T-cell (primary cell): ENCODE data around the gene FIBCD1. TPM values are rescaled to one million over a fixed set of nuclear protein-coding genes. Genes with fewer than 3 reads are reported as not detected.

ENCODE experiments used
- ATAC-seq, 4 experiments: fragments of 200-7000 bp in 3 of 4; fragments of 150-1000 bp in 1 of 4; cut with Tn5 transposase; replicated peaks in 1 of 4; 1 replicate in 3 of 4; 2 replicates in 1 of 4; pipeline ENCODE4 v1.10.0; 2021; ENCODE audit warnings: moderate library complexity in 3 of 4, mild to moderate bottlenecking in 2 of 4, moderate number of reproducible peaks in 1 of 4
- CTCF ChIA-PET, 2 donors: fragments of 300-600 bp; sonication (Branson Sonifier 250); formaldehyde crosslinking; loops; one replicate each; lab custom pipeline; 2022; ENCODE audit warnings: antibody characterized with exemption in 2 of 2; lab: Charles Lee
- POLR2A ChIA-PET, 2 donors: fragments of 300-600 bp; sonication (Branson Sonifier 250); formaldehyde crosslinking; loops; one replicate each; lab custom pipeline; 2022; ENCODE audit warnings: antibody characterized with exemption in 2 of 2; lab: Charles Lee
- DNase-seq, 35 experiments: peaks; one replicate each; pipeline versions ENCODE4 v3.0.0 to v3.0.0-alpha.2; 2013 to 2023
- H3K27ac ChIP-seq: one replicate; pipeline ENCODE4 v1.5.1; 2013; ENCODE audit warnings: low read length
- H3K27me3 ChIP-seq, 2 experiments: replicated peaks in 1 of 2; 1 replicate in 1 of 2; 2 replicates in 1 of 2; pipeline versions ENCODE4 v1.6.1 to v1.7.0; 2013; ENCODE audit warnings: low read length in 1 of 2, mixed read lengths in 1 of 2; ENCODE audit not compliant: control insufficient read depth in 2 of 2, insufficient read depth in 2 of 2; ENCODE audit errors: extremely low read depth in 1 of 2
- H3K36me3 ChIP-seq, 2 donors: 1 replicate in 1 of 2; 2 replicates in 1 of 2; pipeline versions ENCODE4 v1.6.1 to v1.7.0; 2013; ENCODE audit warnings: low read length in 1 of 2; ENCODE audit not compliant: control insufficient read depth in 2 of 2, insufficient read depth in 1 of 2; ENCODE audit errors: extremely low read depth in 1 of 2
- H3K4me1 ChIP-seq, 2 experiments: 1 replicate in 1 of 2; 2 replicates in 1 of 2; pipeline versions ENCODE4 v1.6.1 to v1.7.0; 2013; ENCODE audit warnings: low read length in 2 of 2, mixed read lengths in 1 of 2; ENCODE audit not compliant: insufficient read depth in 2 of 2, control insufficient read depth in 1 of 2; ENCODE audit errors: extremely low read depth in 1 of 2
- H3K4me3 ChIP-seq, 2 donors: 1 replicate in 1 of 2; 2 replicates in 1 of 2; pipeline versions ENCODE4 v1.5.1 to v1.7.0; 2013; ENCODE audit warnings: mild to moderate bottlenecking in 2 of 2, low read length in 1 of 2, moderate library complexity in 1 of 2; ENCODE audit not compliant: control insufficient read depth in 1 of 2; ENCODE audit errors: extremely low read depth in 1 of 2
- H3K9me3 ChIP-seq: 2 replicates; pipeline ENCODE4 v1.7.0; 2013
- H3K27ac Mint-ChIP-seq, 2 donors: one replicate each; pipeline ENCODE4 v1.8.0; 2020 to 2021; ENCODE audit warnings: mild to moderate bottlenecking in 2 of 2, mixed read lengths in 2 of 2
- H3K27me3 Mint-ChIP-seq, 2 donors: one replicate each; pipeline ENCODE4 v1.8.0; 2021 to 2022; ENCODE audit warnings: mixed read lengths in 2 of 2
- H3K36me3 Mint-ChIP-seq: one replicate; pipeline ENCODE4 v1.8.0; 2021; ENCODE audit warnings: mixed read lengths
- H3K4me1 Mint-ChIP-seq, 3 donors: one replicate each; pipeline ENCODE4 v1.8.0; 2020 to 2022; ENCODE audit warnings: mixed read lengths in 3 of 3, mild to moderate bottlenecking in 1 of 3
- H3K4me3 Mint-ChIP-seq, 3 donors: one replicate each; pipeline ENCODE4 v1.8.0; 2020 to 2022; ENCODE audit warnings: mild to moderate bottlenecking in 3 of 3, mixed read lengths in 3 of 3, moderate library complexity in 3 of 3
- H3K9me3 Mint-ChIP-seq, 3 donors: one replicate each; pipeline ENCODE4 v1.8.0; 2020 to 2022; ENCODE audit warnings: mixed read lengths in 3 of 3
- WGBS: methylation state at CpG from one replicate; pipeline ENCODE4 v1.1.5; 2013; ENCODE audit warnings: missing lambda C conversion rate; ENCODE audit not compliant: insufficient coverage; 5-methylcytosine and 5-hydroxymethylcytosine counted together
- total RNA-seq, 35 experiments: library from RNA in 6 of 35; stranded (reverse) in 6 of 35; fragments of 120-200 nt in 1 of 35; gene quantifications; one replicate each; pipeline versions ENCODE4 v1.2.1 to v1.2.4 and lab custom pipeline; 2013 to 2026

FIBCD1 gene
- total RNA-seq, 5 donors from 2014 or later (not counting 1 experiment from before 2014, with no cell fraction given) = not detected

DNA sequence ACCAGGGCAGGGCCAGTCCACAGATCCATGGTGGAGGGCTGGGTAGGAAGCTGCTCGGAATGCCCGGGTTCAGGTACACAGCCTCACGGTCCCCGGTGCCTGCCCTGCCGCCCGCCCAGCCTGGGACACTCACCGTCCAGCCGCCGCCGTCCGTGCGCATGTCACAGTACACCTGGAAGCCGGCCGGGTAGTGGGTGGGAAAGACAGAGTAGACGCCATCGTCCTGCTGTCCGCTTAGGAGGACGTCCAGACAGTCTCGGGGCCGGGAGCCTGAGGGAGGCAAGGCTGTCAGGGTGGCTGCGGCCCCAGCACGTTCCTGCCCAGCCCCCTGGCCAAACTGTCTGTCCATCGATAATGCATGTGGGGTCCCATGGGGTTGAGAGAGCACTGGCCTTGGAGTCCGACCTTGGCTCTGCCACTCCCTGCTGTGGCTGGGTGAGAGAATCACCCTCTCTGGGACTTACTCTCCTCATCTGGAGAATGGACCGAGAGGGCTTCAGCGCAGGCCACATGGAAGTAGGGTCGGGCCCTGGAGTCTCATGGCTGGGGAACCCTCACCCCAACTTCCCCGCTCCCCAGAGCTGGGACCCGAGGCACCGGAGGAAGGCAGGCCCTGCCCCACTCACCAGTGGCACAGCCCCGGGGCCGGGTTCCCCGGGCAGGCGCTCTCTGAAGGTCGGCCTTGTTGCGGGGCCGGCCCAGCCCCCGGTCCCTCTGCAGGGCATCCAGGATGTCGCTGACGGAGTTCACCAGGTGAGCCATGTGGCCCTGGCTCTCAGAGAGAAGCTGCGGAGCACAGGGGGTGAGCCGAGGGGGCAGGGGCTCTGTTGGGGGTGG is 15.2 kb downstream of the FIBCD1 start:
- Histone ChIP-seq H3K27ac (no peak overlapping the region), H3K9me3 (no peaks in the 10 kb centered on the region), H3K4me3 (no peak overlapping the region), H3K36me3 (no peaks in the 10 kb centered on the region), H3K27me3 (peaks cover 0 to 66% of the 10 kb centered on the region in 2 experiments), H3K4me1 (no peaks in the 10 kb centered on the region)
- H3K36me3 Mint-ChIP-seq = no peaks in the 10 kb centered on the region
- H3K27me3 Mint-ChIP-seq = peaks cover 4 to 14% of the 10 kb centered on the region in 2 donors
- DNase-seq (no peak), ATAC-seq (no peak)
- no peak overlapping the region for H3K27ac Mint-ChIP-seq
- POLR2A ChIA-PET = no interaction called here
- WGBS = 84% methylated on average over 28 of the region's 42 CpGs
- no peaks in the 10 kb centered on the region for H3K4me1 Mint-ChIP-seq
- CTCF ChIA-PET = no interaction called here
- no peaks in the 10 kb centered on the region for H3K9me3 Mint-ChIP-seq
- H3K4me3 Mint-ChIP-seq = no peak overlapping the region

DNA sequence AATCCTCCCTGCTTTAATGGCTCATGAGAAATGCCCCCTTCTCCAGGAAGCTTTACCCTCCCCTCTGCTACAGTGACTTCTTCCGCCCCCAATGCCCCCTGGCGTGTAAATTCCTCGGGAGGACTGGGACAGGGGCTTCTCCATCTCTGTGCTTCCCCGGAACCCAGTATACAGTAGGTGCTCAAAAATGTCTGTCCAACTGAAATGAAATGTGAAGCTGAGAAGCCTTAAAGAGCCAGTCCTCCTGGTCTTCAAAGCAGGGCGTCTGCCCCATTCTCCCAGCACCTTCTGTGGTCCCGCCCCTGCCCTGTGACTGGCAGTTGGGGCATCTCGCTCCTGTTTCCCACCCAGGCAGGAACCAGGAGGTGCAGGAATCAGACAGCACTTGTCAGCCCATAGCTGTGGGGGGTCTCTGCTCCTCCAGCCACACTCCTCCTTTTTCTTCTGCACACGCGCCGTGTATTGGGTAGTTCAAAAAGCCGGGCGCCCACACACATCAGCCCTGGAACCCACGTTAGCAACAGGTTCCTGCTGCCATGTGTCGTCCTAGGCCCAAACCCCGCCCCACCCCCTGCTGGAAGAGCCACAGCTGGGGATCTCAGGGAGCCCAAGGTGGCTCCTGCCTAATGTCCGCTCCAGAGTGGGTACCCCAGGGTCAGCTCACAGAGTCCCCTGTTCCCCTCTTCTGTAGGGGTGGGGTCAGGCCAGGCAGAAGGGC is 16.0 kb downstream of the FIBCD1 start:
- peaks cover 4 to 12% of the 10 kb centered on the region in 2 donors for H3K27me3 Mint-ChIP-seq
- POLR2A ChIA-PET = no interaction called here
- no peaks in the 10 kb centered on the region for H3K9me3 Mint-ChIP-seq
- H3K4me3 ChIP-seq = no peak overlapping the region
- H3K9me3 ChIP-seq = no peaks in the 10 kb centered on the region
- H3K36me3 ChIP-seq = no peaks in the 10 kb centered on the region
- H3K27me3 ChIP-seq = peaks cover 0 to 61% of the 10 kb centered on the region in 2 experiments
- DNase-seq = no peak
- CTCF ChIA-PET = no interaction called here
- H3K36me3 Mint-ChIP-seq = no peaks in the 10 kb centered on the region
- H3K4me1 Mint-ChIP-seq = no peaks in the 10 kb centered on the region
- no peak overlapping the region for H3K4me3 Mint-ChIP-seq
- no peaks in the 10 kb centered on the region for H3K4me1 ChIP-seq
- H3K27ac ChIP-seq = no peak overlapping the region
- no peak for ATAC-seq
- 72% methylated on average over 14 of the region's 16 CpGs for WGBS
- H3K27ac Mint-ChIP-seq = no peak overlapping the region

DNA sequence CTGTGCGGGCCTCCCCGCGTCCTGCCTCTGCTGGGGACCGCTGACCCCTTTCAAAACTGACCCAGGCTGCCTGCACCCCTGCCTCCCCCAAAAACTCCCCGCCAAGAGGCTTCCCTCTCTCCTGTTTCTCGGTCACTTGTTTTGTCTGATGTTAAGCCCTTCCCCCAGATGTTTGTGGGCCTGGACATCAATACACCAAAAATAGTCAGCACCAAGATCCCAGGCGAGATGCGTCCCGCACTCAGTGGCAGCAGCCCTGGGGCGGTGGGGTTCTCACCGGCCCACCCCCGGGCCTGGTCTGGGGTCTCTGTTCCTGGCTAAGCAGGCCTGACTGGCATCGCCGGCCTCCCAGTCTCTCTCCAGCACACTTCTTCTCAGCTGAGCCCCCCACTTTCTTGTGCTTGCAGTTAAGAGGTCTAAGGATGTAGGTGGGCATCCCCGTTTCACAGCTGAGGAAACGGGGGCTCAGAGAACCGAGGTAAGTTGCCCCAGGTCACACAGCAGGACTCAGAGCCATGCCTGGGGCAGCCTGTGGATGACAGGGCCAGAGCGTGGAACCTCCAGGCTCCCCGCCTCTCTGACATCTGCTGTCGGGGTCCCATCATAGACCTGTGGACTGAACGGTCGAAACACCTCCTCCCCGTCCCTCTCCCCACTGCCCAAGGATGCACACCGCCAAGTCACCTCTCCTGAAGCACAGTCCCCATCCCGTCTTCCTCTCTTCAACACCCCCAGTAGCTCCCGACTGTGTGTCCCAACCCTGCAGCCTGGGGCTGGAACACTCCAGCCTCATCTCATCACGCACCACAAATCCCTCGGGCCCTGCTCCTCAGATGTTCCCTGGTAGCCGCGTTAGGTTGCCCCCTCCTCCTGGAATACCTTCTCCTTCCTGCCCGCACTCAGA is 16.8 kb downstream of the FIBCD1 start:
- CTCF ChIA-PET = no interaction called here
- WGBS = 71% methylated on average over 20 of the region's 31 CpGs
- POLR2A ChIA-PET = no interaction called here

DNA sequence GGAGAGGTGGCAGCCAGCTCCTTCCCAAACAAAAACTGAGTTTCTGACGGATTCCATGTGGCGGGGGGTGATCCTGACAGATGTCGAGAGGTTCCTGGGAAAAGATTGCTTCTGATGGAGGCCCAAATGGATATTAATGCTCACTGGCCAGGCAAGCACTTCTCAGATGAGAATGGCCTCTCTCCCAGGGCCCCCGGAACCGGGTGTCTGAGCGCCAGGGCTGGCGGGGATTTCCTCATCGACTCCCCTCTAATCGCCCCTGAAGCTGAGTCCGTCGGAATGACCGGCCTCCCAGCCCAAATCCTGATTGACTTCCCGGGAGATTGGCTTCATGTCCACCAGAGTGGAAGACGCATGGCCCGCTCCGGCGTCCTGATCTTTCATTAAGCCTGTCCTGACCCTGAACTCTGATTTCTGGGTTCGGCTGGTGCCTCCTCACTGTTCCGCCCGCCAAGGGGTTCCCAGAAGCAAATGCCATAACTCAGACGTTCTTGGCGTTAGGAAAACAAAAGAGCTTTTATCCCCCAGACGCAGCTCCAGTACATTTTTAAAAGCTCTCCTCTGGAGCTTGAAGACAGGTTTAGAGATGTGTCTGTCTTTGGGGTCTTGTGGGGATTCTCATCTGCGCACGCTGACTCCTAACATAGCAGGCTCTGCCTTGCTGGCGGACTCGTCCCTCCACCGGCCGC is 17.6 kb downstream of the FIBCD1 start:
- no peak for DNase-seq
- Histone ChIP-seq H3K4me1 (no peaks in the 10 kb centered on the region), H3K27ac (no peak overlapping the region), H3K36me3 (no peaks in the 10 kb centered on the region), H3K9me3 (no peaks in the 10 kb centered on the region), H3K27me3 (peaks cover 0 to 68% of the 10 kb centered on the region in 2 experiments), H3K4me3 (no peak overlapping the region)
- CTCF ChIA-PET = no interaction called here
- no peaks in the 10 kb centered on the region for H3K36me3 Mint-ChIP-seq
- H3K27me3 Mint-ChIP-seq = peaks cover 4 to 11% of the 10 kb centered on the region in 2 donors
- no peaks in the 10 kb centered on the region for H3K9me3 Mint-ChIP-seq
- H3K4me3 Mint-ChIP-seq = no peak overlapping the region
- ATAC-seq = no peak
- WGBS = 75% methylated on average over 25 of the region's 29 CpGs
- H3K27ac Mint-ChIP-seq = no peak overlapping the region
- H3K4me1 Mint-ChIP-seq = no peaks in the 10 kb centered on the region
- POLR2A ChIA-PET = no interaction called here

More for the DNA sequence above, 16.8 kb downstream of the FIBCD1 start:
- Histone ChIP-seq H3K27me3 (peaks cover 0 to 66% of the 10 kb centered on the region in 2 experiments), H3K27ac (no peak overlapping the region), H3K36me3 (no peaks in the 10 kb centered on the region), H3K4me1 (no peaks in the 10 kb centered on the region), H3K9me3 (no peaks in the 10 kb centered on the region), H3K4me3 (no peak overlapping the region)
- Mint-ChIP-seq H3K27ac (no peak overlapping the region), H3K4me3 (no peak overlapping the region), H3K9me3 (no peaks in the 10 kb centered on the region), H3K36me3 (no peaks in the 10 kb centered on the region), H3K4me1 (no peaks in the 10 kb centered on the region), H3K27me3 (peaks cover 4 to 11% of the 10 kb centered on the region in 2 donors)
- no peak for ATAC-seq
- no peak for DNase-seq

DNA sequence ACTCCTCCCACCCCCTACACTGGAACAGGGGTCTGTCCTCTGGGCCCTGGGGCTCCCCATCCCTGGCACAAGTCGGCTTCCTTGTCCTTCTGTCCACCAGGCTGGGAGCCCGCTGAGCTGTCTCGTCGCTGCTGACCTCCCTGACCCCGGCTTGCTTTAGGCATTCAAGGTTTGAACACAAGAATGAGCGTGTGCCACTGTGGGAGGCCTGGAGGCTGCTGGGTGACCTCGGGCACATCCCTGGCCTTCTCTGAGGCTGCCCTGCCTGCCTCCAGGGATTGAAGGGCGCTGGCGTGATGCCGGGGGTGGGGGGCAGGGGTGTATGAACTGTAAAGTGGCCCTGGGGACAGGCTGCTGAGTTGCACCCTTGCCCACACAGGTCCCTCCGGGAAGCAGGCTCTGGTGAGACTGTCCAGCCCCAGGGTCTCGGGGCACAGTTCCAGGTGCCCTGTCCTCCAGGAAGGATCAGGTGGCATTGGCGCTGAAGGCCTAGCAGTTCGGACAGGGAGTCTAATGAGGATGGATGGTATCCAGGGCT is 18.2 kb downstream of the FIBCD1 start:
- Mint-ChIP-seq H3K4me1 (no peaks in the 10 kb centered on the region), H3K4me3 (no peak overlapping the region), H3K27ac (no peak overlapping the region), H3K27me3 (peaks cover 4 to 11% of the 10 kb centered on the region in 2 donors), H3K36me3 (no peaks in the 10 kb centered on the region), H3K9me3 (no peaks in the 10 kb centered on the region)
- no peak for DNase-seq
- H3K9me3 ChIP-seq = no peaks in the 10 kb centered on the region
- 78% methylated on average over 14 of the region's 14 CpGs for WGBS
- no peak for ATAC-seq
- no peak overlapping the region for H3K27ac ChIP-seq
- ChIA-PET POLR2A (no interaction called here), CTCF (no interaction called here)
- H3K4me3 ChIP-seq = no peak overlapping the region
- H3K4me1 ChIP-seq = no peaks in the 10 kb centered on the region
- H3K27me3 ChIP-seq = peaks cover 0 to 64% of the 10 kb centered on the region in 2 experiments
- H3K36me3 ChIP-seq = no peaks in the 10 kb centered on the region
